CD4-positive, alpha-beta T cell treated with Interleukin-4 for 4 hours (primary cell): Measurements from ENCODE around the gene PNPLA6.
A peak's percentile ranks its signal among the peaks of the same experiment; 100 is the strongest.

ENCODE experiments used
- DNase-seq: peaks from one replicate; pipeline ENCODE4 v3.0.0-alpha.2; 2020

Gene PNPLA6

GRCh38 chr19:7516333-7516732 lies 19.2 kb upstream of the PNPLA6 start:
- DNase-seq, result no peak

- no peak for DNase-seq
Observed at GRCh38 chr19:7516878-7517277, 18.6 kb upstream of the PNPLA6 start.

GRCh38 chr19:7519361-7520130 lies 16.0 kb upstream of the PNPLA6 start:
- DNase-seq, result no peak

GRCh38 chr19:7520131-7521051 lies 15.1 kb upstream of the PNPLA6 start:
- DNase-seq, result no peak

GRCh38 chr19:7521551-7522071 lies 13.9 kb upstream of the PNPLA6 start:
- DNase-seq, result no peak

GRCh38 chr19:7522072-7522922 lies 13.2 kb upstream of the PNPLA6 start, which contains the start of gene MCOLN1:
Gene MCOLN1, plus strand, starts transcription at chr19:7522624. Its CDS starts 127 bp downstream, at chr19:7522751.
- DNase-seq, result peak; percentile 97

GRCh38 chr19:7522923-7523667 lies 12.4 kb upstream of the PNPLA6 start:
- no peak for DNase-seq

- no peak for DNase-seq
Observed at GRCh38 chr19:7524523-7524922, 11.0 kb upstream of the PNPLA6 start.

GRCh38 chr19:7524992-7525739 lies 10.4 kb upstream of the PNPLA6 start:
- no peak for DNase-seq

- DNase-seq, result no peak
Observed at GRCh38 chr19:7526059-7526929, 9.2 kb upstream of the PNPLA6 start.

- no peak for DNase-seq
Observed at GRCh38 chr19:7527516-7528191, 7.9 kb upstream of the PNPLA6 start.

GRCh38 chr19:7528192-7528519 lies 7.4 kb upstream of the PNPLA6 start:
- no peak for DNase-seq

- no peak for DNase-seq
Observed at GRCh38 chr19:7528522-7529245, 6.8 kb upstream of the PNPLA6 start.

GRCh38 chr19:7529246-7529600 lies 6.3 kb upstream of the PNPLA6 start:
- DNase-seq, result no peak

GRCh38 chr19:7529610-7530490 lies 5.7 kb upstream of the PNPLA6 start:
- DNase-seq, result no peak

GRCh38 chr19:7533281-7533885 lies 2.1 kb upstream of the PNPLA6 start:
- DNase-seq, result no peak

- peak; percentile 86 for DNase-seq
Observed at GRCh38 chr19:7533925-7534480, 1.5 kb upstream of the PNPLA6 start.
